Prostate gland (tissue), 2 donors: ENCODE results near the gene ANKRD40CL. TPM values are rescaled to one million over a fixed set of nuclear protein-coding genes. Genes with fewer than 3 reads are reported as not detected.

Experiments used
- DNase-seq: peaks from one replicate; pipeline ENCODE4 v3.0.0-alpha.2; 2019; ENCODE audit warnings: low spot score
- H3K27ac ChIP-seq, 2 donors: fragments of 200-600 bp; sonication (generic); 2 replicates each; pipeline ENCODE4 v1.5.1; 2017 to 2019
- H3K27me3 ChIP-seq: fragments of 200-600 bp; sonication (generic); replicated peaks from 2 replicates; pipeline ENCODE4 v1.5.1; 2019; ENCODE audit not compliant: insufficient read depth
- H3K36me3 ChIP-seq, 2 donors: fragments of 200-600 bp; sonication (generic); 1 replicate in 1 of 2; 2 replicates in 1 of 2; pipeline versions ENCODE4 v1.5.1 to v1.8.1; 2017 to 2019
- H3K4me1 ChIP-seq: fragments of 200-600 bp; sonication (generic); replicated peaks from 2 replicates; pipeline ENCODE4 v1.5.1; 2019
- H3K4me3 ChIP-seq, 2 donors: fragments of 200-600 bp; sonication (generic); 2 replicates each; pipeline ENCODE4 v1.5.1; 2017 to 2019
- H3K9me3 ChIP-seq: fragments of 200-600 bp; sonication (generic); 2 replicates; pipeline ENCODE4 v1.5.1; 2017
- POLR2A ChIP-seq: fragments of 450-650 bp; IDR thresholded peaks from one replicate; pipeline ENCODE4 v1.6.1; 2016; ENCODE audit warnings: antibody characterized with exemption, mild to moderate bottlenecking
- POLR2AphosphoS5 ChIP-seq: sonication (generic); formaldehyde crosslinking; IDR thresholded peaks from one replicate; pipeline ENCODE4 v1.6.1; 2017; ENCODE audit warnings: antibody characterized with exemption
- WGBS: methylation state at CpG from one replicate; pipeline ENCODE4 v1.1.5; 2018; 5-methylcytosine and 5-hydroxymethylcytosine counted together
- intact Hi-C: fragments of 100-400 bp; cut with DNase I; formaldehyde crosslinking; loops from one replicate; pipeline ENCODE4 v1.14.2; 2022
- total RNA-seq, 2 donors: library from RNA; depleted of rRNA; stranded (reverse); fragments of >200 nt; gene quantifications; one replicate each; pipeline ENCODE4 v1.1.0, GENCODE V29; 2016
- TF ChIP-seq, protein P1 (sequence below), 4 experiments: fragments of 200-600 bp in 2 of 4; fragments of 450-650 bp in 2 of 4; sonication (generic) in 2 of 4; IDR thresholded peaks; 1 replicate in 3 of 4; 2 replicates in 1 of 4; pipeline ENCODE4 v1.5.1; 2016 to 2019; ENCODE audit warnings: antibody characterized with exemption in 4 of 4, mild to moderate bottlenecking in 2 of 4, moderate library complexity in 2 of 4

Gene ANKRD40CL
- total RNA-seq, 2 donors from 2014 or later = not detected

- no peak for TF ChIP-seq POLR2A
- TF ChIP-seq POLR2AphosphoS5 = no peak
- TF ChIP-seq, protein P1, sequence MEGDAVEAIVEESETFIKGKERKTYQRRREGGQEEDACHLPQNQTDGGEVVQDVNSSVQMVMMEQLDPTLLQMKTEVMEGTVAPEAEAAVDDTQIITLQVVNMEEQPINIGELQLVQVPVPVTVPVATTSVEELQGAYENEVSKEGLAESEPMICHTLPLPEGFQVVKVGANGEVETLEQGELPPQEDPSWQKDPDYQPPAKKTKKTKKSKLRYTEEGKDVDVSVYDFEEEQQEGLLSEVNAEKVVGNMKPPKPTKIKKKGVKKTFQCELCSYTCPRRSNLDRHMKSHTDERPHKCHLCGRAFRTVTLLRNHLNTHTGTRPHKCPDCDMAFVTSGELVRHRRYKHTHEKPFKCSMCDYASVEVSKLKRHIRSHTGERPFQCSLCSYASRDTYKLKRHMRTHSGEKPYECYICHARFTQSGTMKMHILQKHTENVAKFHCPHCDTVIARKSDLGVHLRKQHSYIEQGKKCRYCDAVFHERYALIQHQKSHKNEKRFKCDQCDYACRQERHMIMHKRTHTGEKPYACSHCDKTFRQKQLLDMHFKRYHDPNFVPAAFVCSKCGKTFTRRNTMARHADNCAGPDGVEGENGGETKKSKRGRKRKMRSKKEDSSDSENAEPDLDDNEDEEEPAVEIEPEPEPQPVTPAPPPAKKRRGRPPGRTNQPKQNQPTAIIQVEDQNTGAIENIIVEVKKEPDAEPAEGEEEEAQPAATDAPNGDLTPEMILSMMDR (IDR thresholded peaks at IDR 0.05) = no peak
- no peaks in the 10 kb centered on the region for H3K9me3 ChIP-seq
- no peaks in the 10 kb centered on the region for H3K36me3 ChIP-seq
- no peak for DNase-seq
- no peak overlapping the region for H3K4me3 ChIP-seq
- H3K4me1 ChIP-seq = no peaks in the 10 kb centered on the region
- 87% methylated on average over 8 of the region's 8 CpGs for WGBS
- H3K27me3 ChIP-seq = no peaks in the 10 kb centered on the region
- intact Hi-C loops = no loop called here
- H3K27ac ChIP-seq = no peak overlapping the region
These were observed 2.6 kb upstream of the ANKRD40CL start for GRCh38 chr17:50769884-50770283.

- DNase-seq = peak; percentile 84
- no peak overlapping the region for H3K4me3 ChIP-seq
- intact Hi-C loops = no loop called here
- no peaks in the 10 kb centered on the region for H3K36me3 ChIP-seq
- H3K27me3 ChIP-seq = no peaks in the 10 kb centered on the region
- WGBS = 60% methylated on average over 7 of the region's 7 CpGs
- no peaks in the 10 kb centered on the region for H3K9me3 ChIP-seq
- no peaks in the 10 kb centered on the region for H3K4me1 ChIP-seq
- H3K27ac ChIP-seq = no peak overlapping the region
- TF ChIP-seq POLR2AphosphoS5 = peak; percentile 82
- TF ChIP-seq, protein P1 (IDR thresholded peaks at IDR 0.05) = no peak
These were observed 1.0 kb upstream of the ANKRD40CL start for GRCh38 chr17:50768346-50768761.

DNA sequence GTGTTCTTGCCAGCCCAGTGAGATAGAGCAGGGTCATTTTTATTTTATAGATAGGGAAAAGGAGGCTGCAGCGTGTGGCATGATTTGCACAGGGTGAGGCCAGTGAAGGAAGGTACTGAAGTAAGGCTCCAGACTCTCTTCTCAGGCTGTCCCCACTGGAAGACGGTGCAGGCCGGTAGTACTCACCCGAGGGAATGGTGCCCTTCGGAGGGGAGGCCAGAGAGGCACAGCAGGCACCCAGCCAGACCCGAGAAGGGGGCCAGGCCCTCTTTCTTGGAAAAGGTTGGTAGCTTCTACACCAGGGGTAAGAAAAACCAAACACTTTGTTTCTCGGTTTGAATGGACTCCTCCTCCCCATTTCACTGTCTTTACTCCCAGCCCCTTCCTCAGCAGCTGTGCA, 288 bp downstream of the ANKRD40CL start:
- H3K4me3 ChIP-seq = no peak overlapping the region
- H3K27me3 ChIP-seq = no peaks in the 10 kb centered on the region
- no peak overlapping the region for H3K27ac ChIP-seq
- no peaks in the 10 kb centered on the region for H3K36me3 ChIP-seq
- no peak for DNase-seq
- no peaks in the 10 kb centered on the region for H3K4me1 ChIP-seq
- 70% methylated on average over 7 of the region's 7 CpGs for WGBS
- H3K9me3 ChIP-seq = no peaks in the 10 kb centered on the region
- intact Hi-C loops = no loop called here
- TF ChIP-seq POLR2AphosphoS5 (no peak), POLR2A (no peak)
- TF ChIP-seq, protein P1 (IDR thresholded peaks at IDR 0.05) = no peak

GRCh38 chr17:50766222-50767023, 895 bp downstream of the ANKRD40CL start:
- Histone ChIP-seq H3K27me3 (no peaks in the 10 kb centered on the region), H3K27ac (no peak overlapping the region), H3K4me3 (no peak overlapping the region), H3K9me3 (no peaks in the 10 kb centered on the region), H3K4me1 (no peaks in the 10 kb centered on the region), H3K36me3 (no peaks in the 10 kb centered on the region)
- TF ChIP-seq, protein P1 (IDR thresholded peaks at IDR 0.05) = no peak
- TF ChIP-seq POLR2A = no peak
- TF ChIP-seq POLR2AphosphoS5 = no peak
- DNase-seq = no peak
- intact Hi-C loops = no loop called here
- 90% methylated on average over 10 of the region's 10 CpGs for WGBS
